RWPE2 (cell line): Measurements from ENCODE around the gene ZBTB20.

Source experiments
- ATAC-seq: fragments of 200-7000 bp; cut with Tn5 transposase; 3 replicates; pipeline ENCODE4 v1.9.1; 2021; ENCODE audit warnings: low read depth
- DNase-seq: peaks from one replicate; pipeline ENCODE4 v3.0.0-alpha.2; 2020; ENCODE audit warnings: low spot score
- H3K27ac ChIP-seq: fragments of 450-650 bp; 2 replicates; pipeline ENCODE4 v1.5.1; 2017; ENCODE audit warnings: mild to moderate bottlenecking; ENCODE audit not compliant: poor library complexity, severe bottlenecking
- H3K27me3 ChIP-seq: fragments of 250-450 bp; sonication (Bioruptor Pico); 2 replicates; pipeline ENCODE4 v1.5.1; 2021; ENCODE audit warnings: mild to moderate bottlenecking, moderate library complexity; ENCODE audit not compliant: insufficient read depth, poor library complexity, severe bottlenecking
- H3K36me3 ChIP-seq: fragments of 250-450 bp; sonication (Bioruptor Pico); 2 replicates; pipeline ENCODE4 v1.5.1; 2020; ENCODE audit warnings: low read depth, mild to moderate bottlenecking, moderate library complexity
- H3K4me1 ChIP-seq: fragments of 250-450 bp; sonication (Bioruptor Pico); 2 replicates; pipeline ENCODE4 v1.5.1; 2021; ENCODE audit warnings: mild to moderate bottlenecking, moderate library complexity; ENCODE audit not compliant: insufficient read depth, poor library complexity, severe bottlenecking
- H3K4me3 ChIP-seq: fragments of 250-450 bp; sonication (Bioruptor Pico); 2 replicates; pipeline ENCODE4 v1.5.1; 2021; ENCODE audit warnings: mild to moderate bottlenecking, moderate library complexity; ENCODE audit not compliant: severe bottlenecking
- H3K9me3 ChIP-seq: fragments of 250-450 bp; sonication (Bioruptor Pico); 2 replicates; pipeline ENCODE4 v1.5.1; 2021; ENCODE audit warnings: mild to moderate bottlenecking, moderate library complexity; ENCODE audit not compliant: severe bottlenecking
- CTCF ChIP-seq: fragments of 450-650 bp; IDR thresholded peaks from one replicate; pipeline ENCODE4 v1.5.1; 2017; ENCODE audit warnings: mild to moderate bottlenecking, moderate library complexity; ENCODE audit not compliant: poor library complexity, severe bottlenecking

ZBTB20 gene

GRCh38 chr3:114866430-114866829 is 280.7 kb downstream of the ZBTB20 start:
- no peak overlapping the region for H3K4me3 ChIP-seq
- peaks cover 2% of the 10 kb centered on the region for H3K27me3 ChIP-seq
- DNase-seq (no peak), ATAC-seq (no peak)
- H3K9me3 ChIP-seq: no peaks in the 10 kb centered on the region
- no peaks in the 10 kb centered on the region for H3K4me1 ChIP-seq
- TF ChIP-seq CTCF: no peak
- no peak overlapping the region for H3K27ac ChIP-seq
- H3K36me3 ChIP-seq: no peaks in the 10 kb centered on the region

- H3K27ac ChIP-seq: no peak overlapping the region
- H3K4me1 ChIP-seq: no peaks in the 10 kb centered on the region
- peaks cover 2% of the 10 kb centered on the region for H3K27me3 ChIP-seq
- DNase-seq (no peak), ATAC-seq (no peak)
- H3K4me3 ChIP-seq: no peak overlapping the region
- no peaks in the 10 kb centered on the region for H3K36me3 ChIP-seq
- H3K9me3 ChIP-seq: no peaks in the 10 kb centered on the region
- TF ChIP-seq CTCF: no peak
These were observed 282.1 kb downstream of the ZBTB20 start for GRCh38 chr3:114864970-114865369.

GRCh38 chr3:114863848-114864247 is 283.2 kb downstream of the ZBTB20 start:
- ATAC-seq: no peak
- Histone ChIP-seq H3K27ac (no peak overlapping the region), H3K27me3 (peaks cover 2% of the 10 kb centered on the region), H3K9me3 (no peaks in the 10 kb centered on the region), H3K4me3 (no peak overlapping the region), H3K36me3 (no peaks in the 10 kb centered on the region), H3K4me1 (no peaks in the 10 kb centered on the region)
- no peak for TF ChIP-seq CTCF
- DNase-seq: no peak

- Histone ChIP-seq H3K36me3 (no peaks in the 10 kb centered on the region), H3K4me1 (no peaks in the 10 kb centered on the region), H3K27me3 (no peaks in the 10 kb centered on the region), H3K9me3 (no peaks in the 10 kb centered on the region), H3K27ac (no peak overlapping the region), H3K4me3 (no peak overlapping the region)
- ATAC-seq: no peak
- TF ChIP-seq CTCF: no peak
- no peak for DNase-seq
These were observed 285.4 kb downstream of the ZBTB20 start for GRCh38 chr3:114861666-114862065.

- no peak for TF ChIP-seq CTCF
- no peaks in the 10 kb centered on the region for H3K27me3 ChIP-seq
These were observed 286.6 kb downstream of the ZBTB20 start for GRCh38 chr3:114860531-114860930.

More at GRCh38 chr3:114860531-114860930, 286.6 kb downstream of the ZBTB20 start:
- no peak overlapping the region for H3K27ac ChIP-seq
- H3K4me3 ChIP-seq: no peak overlapping the region
- no peaks in the 10 kb centered on the region for H3K9me3 ChIP-seq
- H3K36me3 ChIP-seq: no peaks in the 10 kb centered on the region
- DNase-seq: no peak
- H3K4me1 ChIP-seq: no peaks in the 10 kb centered on the region
- no peak for ATAC-seq
